IPS DF 6.9 (cell line): Measurements from ENCODE around the gene TDRD10.

Experiments
- DNase-seq: peaks from one replicate; pipeline ENCODE4 v3.0.0-alpha.2; 2013; ENCODE audit warnings: low read depth, low spot score
- H3K27ac ChIP-seq: one replicate; pipeline ENCODE4 v1.5.1; 2013; ENCODE audit warnings: low read length, control low read depth
- H3K27me3 ChIP-seq: 2 replicates; pipeline ENCODE4 v1.6.1; 2013; ENCODE audit warnings: mild to moderate bottlenecking, low read length; ENCODE audit not compliant: control insufficient read depth, insufficient read depth
- H3K36me3 ChIP-seq: 2 replicates; pipeline ENCODE4 v1.6.1; 2013; ENCODE audit warnings: low read length; ENCODE audit not compliant: control insufficient read depth, insufficient read depth
- H3K4me1 ChIP-seq: 2 replicates; pipeline ENCODE4 v1.6.1; 2013; ENCODE audit warnings: low read length; ENCODE audit not compliant: control insufficient read depth, insufficient read depth
- H3K4me3 ChIP-seq: 2 replicates; pipeline ENCODE4 v1.5.1; 2013; ENCODE audit warnings: mild to moderate bottlenecking, low read length
- H3K9me3 ChIP-seq: 2 replicates; pipeline ENCODE4 v1.6.1; 2013; ENCODE audit warnings: low read length, inconsistent platforms; ENCODE audit not compliant: control insufficient read depth, insufficient read depth
- WGBS: extraction: QIAGEN DNeasy Blood & Tissue Kit; methylation state at CpG from one replicate; pipeline ENCODE4 v1.1.7; 2013; ENCODE audit warnings: mixed read lengths, missing lambda C conversion rate; ENCODE audit not compliant: insufficient read length, insufficient coverage; 5-methylcytosine and 5-hydroxymethylcytosine counted together

TDRD10 gene, protein sequence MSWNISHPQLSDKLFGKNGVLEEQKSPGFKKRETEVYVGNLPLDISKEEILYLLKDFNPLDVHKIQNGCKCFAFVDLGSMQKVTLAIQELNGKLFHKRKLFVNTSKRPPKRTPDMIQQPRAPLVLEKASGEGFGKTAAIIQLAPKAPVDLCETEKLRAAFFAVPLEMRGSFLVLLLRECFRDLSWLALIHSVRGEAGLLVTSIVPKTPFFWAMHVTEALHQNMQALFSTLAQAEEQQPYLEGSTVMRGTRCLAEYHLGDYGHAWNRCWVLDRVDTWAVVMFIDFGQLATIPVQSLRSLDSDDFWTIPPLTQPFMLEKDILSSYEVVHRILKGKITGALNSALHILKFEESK

DNA sequence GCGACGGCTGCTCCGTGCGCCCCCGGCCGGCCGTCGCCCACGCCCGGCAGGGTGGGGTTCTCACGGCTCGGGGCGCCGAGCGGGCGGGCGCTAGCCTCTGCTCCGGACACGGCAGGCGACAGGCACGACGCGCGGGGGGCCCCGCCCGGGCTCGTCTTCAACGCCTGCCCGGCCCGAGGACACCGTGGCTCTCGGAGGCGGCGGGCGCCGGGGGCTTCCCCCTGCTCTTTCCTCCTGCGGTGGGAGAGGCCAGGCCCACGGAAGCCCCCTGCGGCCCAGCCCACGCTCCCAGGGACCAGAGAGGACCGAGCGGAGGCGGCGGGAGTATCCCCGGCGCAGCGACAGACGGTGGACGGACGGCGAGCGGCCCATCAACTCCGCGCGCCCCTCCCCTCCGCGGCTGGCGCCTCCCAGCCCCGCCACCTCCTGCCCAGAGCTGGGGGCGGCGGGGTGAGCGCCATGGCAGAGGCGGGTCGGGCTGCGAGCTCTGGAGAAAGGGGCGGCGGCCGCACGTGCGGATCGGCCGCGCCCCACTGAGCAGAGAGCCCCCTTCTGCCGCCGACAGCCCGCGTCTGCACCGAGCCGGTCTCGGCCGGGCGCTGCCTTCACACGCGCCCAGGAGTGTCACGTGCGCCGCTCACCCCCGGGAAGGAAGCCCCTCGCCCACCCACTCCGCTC is at the start of gene TDRD10, which contains the start of gene SHE:
Gene TDRD10 (plus strand): TSS at position 154 of the 678 bp plus-strand sequence. CDS start 4,685 bp downstream, outside the sequence.
Gene SHE (minus strand): TSS at position 347 of the 678 bp plus-strand sequence. CDS start 386 bp downstream, outside the sequence.
- DNase-seq: no peak
- H3K27ac ChIP-seq: no peak within 1 kb of the TSS
- no CpG with 5 or more reads among the region's 90 CpGs for WGBS
- H3K36me3 ChIP-seq: no peaks in the 10 kb centered on the region
- no peaks in the 10 kb centered on the region for H3K9me3 ChIP-seq
- no peaks in the 10 kb centered on the region; the same call in 1 of the 2 replicates for H3K4me1 ChIP-seq
- H3K4me3 ChIP-seq: peak within 1 kb of the TSS; percentile 18; the same call in 1 of the 2 replicates
- H3K27me3 ChIP-seq: peaks cover 39% of the 10 kb centered on the region

DNA sequence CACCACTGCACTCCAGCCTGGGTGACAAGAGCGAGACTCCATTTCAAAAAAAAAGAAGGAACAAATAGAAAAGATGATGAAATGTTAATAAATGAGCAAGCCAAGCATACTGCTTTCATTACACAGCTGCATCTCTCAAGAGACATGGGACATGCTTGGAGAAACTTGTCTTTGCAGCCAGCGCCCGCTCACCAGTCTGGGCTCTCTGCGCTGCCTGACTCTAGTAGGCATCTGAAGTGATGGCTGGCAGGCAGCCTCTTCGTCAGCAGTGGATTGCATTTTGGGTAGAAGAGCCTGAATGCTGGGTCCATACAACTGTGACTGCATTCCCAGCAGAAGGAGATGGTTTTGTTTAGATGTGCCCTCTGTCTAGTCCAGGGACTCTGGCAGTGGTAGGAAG is 48.9 kb upstream of the TDRD10 start:
- no CpG with 5 or more reads among the region's 5 CpGs for WGBS
- Histone ChIP-seq H3K27ac (no peak overlapping the region), H3K4me3 (no peak overlapping the region), H3K36me3 (no peaks in the 10 kb centered on the region), H3K4me1 (no peaks in the 10 kb centered on the region), H3K27me3 (no peaks in the 10 kb centered on the region), H3K9me3 (no peaks in the 10 kb centered on the region)
- no peak for DNase-seq

DNA sequence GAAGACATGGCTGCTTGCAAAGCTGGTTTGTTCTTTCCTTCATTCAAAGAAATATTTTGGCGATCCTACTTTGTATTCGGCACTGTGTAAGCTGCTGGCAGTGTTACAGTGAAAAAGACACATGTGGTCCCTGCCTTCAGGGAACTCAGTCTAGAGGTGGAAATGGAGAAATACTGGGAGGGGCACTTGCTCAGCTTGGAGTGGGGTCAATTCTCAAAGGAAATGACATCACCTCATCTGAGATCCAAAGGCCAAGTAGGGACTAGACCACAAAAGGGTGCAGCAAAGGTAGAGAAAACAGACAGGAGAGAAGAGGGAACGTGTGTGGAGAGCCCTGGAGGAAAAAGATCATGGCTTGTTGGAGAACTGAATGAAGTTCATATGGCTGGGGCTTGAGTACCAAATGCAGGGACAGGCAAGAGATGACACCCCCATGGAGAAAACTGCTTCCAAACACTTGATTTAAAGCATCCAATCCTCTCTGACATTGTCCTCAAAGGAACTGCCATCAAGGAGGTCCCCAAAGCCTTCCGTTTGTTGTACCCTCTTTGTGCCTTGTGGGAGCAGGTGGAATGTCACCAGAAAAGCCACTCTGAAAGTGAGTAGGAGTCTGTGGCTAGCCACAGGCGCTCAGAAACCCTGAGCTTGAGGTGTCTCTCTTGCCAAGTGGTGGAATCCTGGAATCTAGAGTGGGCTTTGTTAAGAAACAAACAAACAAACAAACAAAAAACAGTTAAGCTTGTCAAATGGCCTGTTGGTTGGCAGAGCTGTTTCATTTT is 48.3 kb upstream of the TDRD10 start:
- H3K27me3 ChIP-seq: no peaks in the 10 kb centered on the region
- no peaks in the 10 kb centered on the region for H3K4me1 ChIP-seq
- H3K9me3 ChIP-seq: no peaks in the 10 kb centered on the region
- no peak overlapping the region for H3K4me3 ChIP-seq
- H3K27ac ChIP-seq: no peak overlapping the region
- no CpG with 5 or more reads among the region's 5 CpGs for WGBS
- no peak for DNase-seq
- no peaks in the 10 kb centered on the region for H3K36me3 ChIP-seq

DNA sequence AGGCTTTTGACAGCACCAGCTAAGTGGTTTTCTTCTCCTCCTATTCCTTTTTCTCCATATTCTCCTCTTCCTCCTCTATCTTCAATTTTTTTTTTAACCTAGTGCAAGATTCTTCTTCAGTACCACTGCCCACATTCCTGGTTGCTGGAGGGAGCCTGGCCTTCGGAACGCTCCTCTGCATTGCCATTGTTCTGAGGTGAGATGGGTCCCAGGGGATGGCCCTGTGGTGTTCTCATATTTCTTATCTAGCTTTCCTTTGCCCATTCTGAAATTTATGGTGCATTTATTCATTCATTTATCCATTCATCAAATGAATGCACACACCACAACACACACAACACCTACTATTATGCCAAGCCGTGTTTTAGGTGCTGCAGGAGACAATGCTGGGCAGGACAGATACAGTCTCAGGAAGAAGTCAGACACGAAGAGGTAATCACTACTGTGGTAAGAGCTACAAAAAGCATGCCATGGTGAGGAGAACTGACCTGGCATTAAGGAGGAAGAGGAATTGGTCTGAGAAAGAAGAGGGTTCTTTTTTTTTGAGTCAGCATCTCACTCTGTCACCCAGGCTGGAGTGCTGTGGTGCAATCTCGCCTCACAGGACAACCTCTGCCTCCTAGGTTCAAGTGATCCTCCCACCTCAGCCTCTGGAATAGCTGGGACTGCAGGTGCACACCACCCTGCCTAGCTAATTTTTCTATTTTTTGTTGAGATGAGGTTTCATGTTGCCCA is 47.5 kb upstream of the TDRD10 start:
- DNase-seq: no peak
- Histone ChIP-seq H3K4me1 (no peaks in the 10 kb centered on the region), H3K27ac (no peak overlapping the region), H3K27me3 (no peaks in the 10 kb centered on the region), H3K9me3 (no peaks in the 10 kb centered on the region), H3K4me3 (no peak overlapping the region), H3K36me3 (no peaks in the 10 kb centered on the region)
- WGBS: no CpG with 5 or more reads among the region's 5 CpGs

DNA sequence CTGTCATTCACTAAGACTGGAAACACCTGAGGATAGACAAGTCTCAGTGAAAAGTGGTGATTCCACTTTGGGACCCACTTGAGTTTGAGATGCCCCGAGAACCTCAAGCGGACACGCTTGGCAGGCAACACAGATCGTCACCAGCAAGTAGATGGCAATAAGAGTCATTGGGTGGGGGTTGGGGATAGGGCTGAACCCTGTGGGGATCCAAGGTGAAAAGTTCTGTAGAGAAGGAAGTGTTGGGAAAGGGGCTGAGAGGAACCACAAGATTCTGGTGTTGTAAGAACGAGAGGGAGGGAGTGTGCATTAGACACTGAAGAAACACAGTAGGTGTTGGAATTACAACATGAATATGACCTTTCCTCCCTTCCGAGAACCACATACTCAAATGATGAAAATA is 45.4 kb upstream of the TDRD10 start:
- Histone ChIP-seq H3K27ac (no peak overlapping the region), H3K4me1 (no peaks in the 10 kb centered on the region), H3K36me3 (no peaks in the 10 kb centered on the region), H3K9me3 (no peaks in the 10 kb centered on the region), H3K27me3 (no peaks in the 10 kb centered on the region), H3K4me3 (no peak overlapping the region)
- no CpG with 5 or more reads among the region's 6 CpGs for WGBS
- no peak for DNase-seq

DNA sequence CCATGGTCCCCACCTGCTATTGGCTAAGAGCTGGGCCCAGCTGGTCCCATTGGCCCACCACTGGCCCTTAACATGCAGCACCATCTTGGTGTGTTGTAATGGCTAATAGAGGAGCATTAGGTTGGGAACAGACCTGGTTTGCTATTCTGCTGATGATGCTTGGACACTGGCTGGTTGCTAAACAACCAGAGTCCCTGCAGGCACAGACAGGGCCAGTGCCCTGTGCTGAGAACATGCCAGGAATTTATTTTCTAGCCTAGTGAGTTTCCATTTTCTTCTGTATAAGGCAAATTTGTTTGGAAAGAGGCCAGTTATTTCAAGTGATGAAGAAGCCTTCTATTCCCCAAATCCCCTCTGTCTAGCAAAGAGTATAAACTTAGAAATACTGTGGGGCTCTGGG is 42.9 kb upstream of the TDRD10 start:
- H3K4me3 ChIP-seq: no peak overlapping the region
- no peaks in the 10 kb centered on the region for H3K4me1 ChIP-seq
- H3K27ac ChIP-seq: no peak overlapping the region
- no peaks in the 10 kb centered on the region for H3K9me3 ChIP-seq
- no peaks in the 10 kb centered on the region for H3K27me3 ChIP-seq
- no peak for DNase-seq
- no peaks in the 10 kb centered on the region for H3K36me3 ChIP-seq

DNA sequence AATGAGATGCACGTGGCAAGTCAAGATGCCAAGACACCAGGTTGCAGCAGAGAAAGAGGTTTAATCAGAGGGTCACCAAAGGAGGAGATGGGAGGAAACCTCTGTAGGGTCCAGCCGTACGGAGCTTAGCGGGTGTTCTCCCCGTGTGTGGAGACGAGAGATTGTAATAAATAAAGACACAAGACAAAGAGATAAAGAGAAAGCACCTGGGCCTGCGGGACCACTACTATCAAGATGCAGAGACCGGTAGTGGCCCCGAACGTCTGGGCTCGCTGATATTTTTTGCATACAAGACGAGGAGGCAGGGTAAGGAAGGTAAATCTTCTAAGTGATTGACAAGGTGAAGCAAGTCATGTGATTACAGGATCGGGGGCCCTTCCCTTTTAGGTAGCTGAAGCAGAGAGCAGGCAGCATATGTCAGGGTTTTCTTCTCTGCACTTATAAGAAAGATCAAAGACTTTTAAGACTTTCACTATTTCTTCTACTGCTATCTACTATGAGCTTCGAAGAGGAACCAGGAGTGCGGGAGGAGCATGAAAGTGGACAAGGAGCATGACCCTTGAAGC is 41.2 kb upstream of the TDRD10 start:
- Histone ChIP-seq H3K4me3 (no peak overlapping the region), H3K27ac (no peak overlapping the region), H3K9me3 (no peaks in the 10 kb centered on the region), H3K4me1 (no peaks in the 10 kb centered on the region), H3K36me3 (no peaks in the 10 kb centered on the region), H3K27me3 (no peaks in the 10 kb centered on the region)
- DNase-seq: no peak
- WGBS: no CpG with 5 or more reads among the region's 15 CpGs

DNA sequence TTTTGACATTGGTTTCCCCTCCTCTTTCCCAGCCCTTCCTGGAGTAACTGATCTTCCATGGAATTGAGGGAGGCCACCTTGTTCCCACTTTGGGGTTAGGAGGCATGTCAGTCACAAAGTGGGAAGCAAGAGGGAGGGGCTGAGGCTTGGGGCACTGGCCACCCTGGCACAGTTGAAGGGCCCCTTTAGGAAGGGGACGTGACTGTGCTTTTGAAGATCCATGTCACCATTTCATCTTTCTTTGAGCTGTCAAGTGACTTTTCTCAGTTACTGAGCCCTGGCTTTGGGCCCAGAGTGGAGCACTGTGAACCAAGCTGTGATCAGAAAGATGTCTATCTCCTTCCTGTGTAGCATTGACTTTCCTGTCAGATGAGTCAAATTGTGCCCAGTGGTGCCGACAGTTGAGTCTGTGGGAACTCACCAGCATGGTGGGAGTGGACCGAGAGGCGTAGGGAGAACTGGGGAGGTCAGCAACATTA is 38.5 kb upstream of the TDRD10 start:
- Histone ChIP-seq H3K36me3 (no peaks in the 10 kb centered on the region), H3K27me3 (no peaks in the 10 kb centered on the region), H3K9me3 (no peaks in the 10 kb centered on the region), H3K4me1 (no peaks in the 10 kb centered on the region), H3K4me3 (no peak overlapping the region), H3K27ac (no peak overlapping the region)
- DNase-seq: no peak
- WGBS: no CpG with 5 or more reads among the region's 4 CpGs

DNA sequence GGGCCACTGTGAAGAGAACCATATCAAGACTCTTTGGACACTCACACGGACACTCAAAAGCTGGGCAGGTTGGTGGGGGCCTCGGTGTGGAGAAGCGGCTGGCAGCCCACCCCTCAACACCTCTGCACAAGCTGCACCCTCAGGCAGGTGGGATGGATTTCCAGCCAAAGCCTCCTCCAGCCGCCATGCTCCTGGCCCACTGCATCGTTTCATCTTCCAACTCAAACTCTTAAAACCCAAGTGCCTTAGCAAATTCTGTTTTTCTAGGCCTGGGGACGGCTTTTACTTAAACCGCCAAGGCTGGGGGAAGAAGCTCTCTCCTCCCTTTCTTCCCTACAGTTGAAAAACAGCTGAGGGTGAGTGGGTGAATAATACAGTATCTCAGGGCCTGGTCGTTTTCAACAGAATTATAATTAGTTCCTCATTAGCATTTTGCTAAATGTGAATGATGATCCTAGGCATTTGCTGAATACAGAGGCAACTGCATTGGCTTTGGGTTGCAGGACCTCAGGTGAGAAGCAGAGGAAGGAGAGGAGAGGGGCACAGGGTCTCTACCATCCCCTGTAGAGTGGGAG is 36.3 kb upstream of the TDRD10 start:
- no peaks in the 10 kb centered on the region for H3K36me3 ChIP-seq
- no peak overlapping the region for H3K4me3 ChIP-seq
- H3K27me3 ChIP-seq: no peaks in the 10 kb centered on the region
- no CpG with 5 or more reads among the region's 8 CpGs for WGBS
- no peaks in the 10 kb centered on the region for H3K9me3 ChIP-seq
- DNase-seq: no peak
- H3K27ac ChIP-seq: no peak overlapping the region
- H3K4me1 ChIP-seq: no peaks in the 10 kb centered on the region; the same call in 1 of the 2 replicates
